GM12864 (cell line): ENCODE measurements around the gene STAT2.
"Not testable (repeated sequence)": the region's sequence is repeated elsewhere in the genome, so short reads cannot be mapped to it uniquely, and the experiment has no call there.

Experiments
- DNase-seq: peaks from one replicate; pipeline ENCODE4 v3.0.0-alpha.2; 2011; ENCODE audit warnings: low read depth
- H3K4me3 ChIP-seq: 2 replicates; pipeline ENCODE4 v1.5.1; 2011; ENCODE audit warnings: mild to moderate bottlenecking, low read depth, low read length, control low read depth
- TF ChIP-seq, protein P1 (sequence below): IDR thresholded peaks from 2 replicates; pipeline ENCODE4 v1.5.1; 2011; ENCODE audit warnings: low read depth, mild to moderate bottlenecking, moderate library complexity, low read length, control low read depth, inconsistent platforms; ENCODE audit errors: missing control alignments

Gene STAT2

DNA sequence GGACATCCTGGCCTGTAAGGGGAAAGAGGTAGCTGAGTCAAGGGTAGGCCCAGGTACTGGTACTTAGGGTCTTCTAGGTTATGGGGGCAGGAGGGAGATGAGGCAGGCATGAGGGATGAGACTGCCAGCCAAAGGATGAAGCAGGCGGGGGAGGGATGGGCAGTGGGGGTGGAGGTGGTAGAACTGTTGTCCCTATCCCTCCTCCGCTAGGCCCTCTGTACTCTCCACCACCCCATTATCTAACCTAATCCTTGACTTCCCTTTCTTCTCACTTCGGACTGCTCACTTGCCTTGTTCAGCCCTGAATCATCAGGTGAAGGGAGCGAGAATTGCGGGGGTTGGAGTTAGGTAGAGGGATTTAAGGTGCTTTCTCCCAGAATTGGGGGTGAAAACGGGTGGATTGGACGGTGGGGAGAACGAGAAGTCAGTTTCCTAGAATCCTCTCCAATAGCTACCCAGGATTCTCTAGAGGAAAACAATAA lies 26.7 kb downstream of the STAT2 start:
- peak overlapping the region; percentile 77 for H3K4me3 ChIP-seq
- TF ChIP-seq, protein P1, sequence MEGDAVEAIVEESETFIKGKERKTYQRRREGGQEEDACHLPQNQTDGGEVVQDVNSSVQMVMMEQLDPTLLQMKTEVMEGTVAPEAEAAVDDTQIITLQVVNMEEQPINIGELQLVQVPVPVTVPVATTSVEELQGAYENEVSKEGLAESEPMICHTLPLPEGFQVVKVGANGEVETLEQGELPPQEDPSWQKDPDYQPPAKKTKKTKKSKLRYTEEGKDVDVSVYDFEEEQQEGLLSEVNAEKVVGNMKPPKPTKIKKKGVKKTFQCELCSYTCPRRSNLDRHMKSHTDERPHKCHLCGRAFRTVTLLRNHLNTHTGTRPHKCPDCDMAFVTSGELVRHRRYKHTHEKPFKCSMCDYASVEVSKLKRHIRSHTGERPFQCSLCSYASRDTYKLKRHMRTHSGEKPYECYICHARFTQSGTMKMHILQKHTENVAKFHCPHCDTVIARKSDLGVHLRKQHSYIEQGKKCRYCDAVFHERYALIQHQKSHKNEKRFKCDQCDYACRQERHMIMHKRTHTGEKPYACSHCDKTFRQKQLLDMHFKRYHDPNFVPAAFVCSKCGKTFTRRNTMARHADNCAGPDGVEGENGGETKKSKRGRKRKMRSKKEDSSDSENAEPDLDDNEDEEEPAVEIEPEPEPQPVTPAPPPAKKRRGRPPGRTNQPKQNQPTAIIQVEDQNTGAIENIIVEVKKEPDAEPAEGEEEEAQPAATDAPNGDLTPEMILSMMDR, result no peak
- DNase-seq, result no peak

DNA sequence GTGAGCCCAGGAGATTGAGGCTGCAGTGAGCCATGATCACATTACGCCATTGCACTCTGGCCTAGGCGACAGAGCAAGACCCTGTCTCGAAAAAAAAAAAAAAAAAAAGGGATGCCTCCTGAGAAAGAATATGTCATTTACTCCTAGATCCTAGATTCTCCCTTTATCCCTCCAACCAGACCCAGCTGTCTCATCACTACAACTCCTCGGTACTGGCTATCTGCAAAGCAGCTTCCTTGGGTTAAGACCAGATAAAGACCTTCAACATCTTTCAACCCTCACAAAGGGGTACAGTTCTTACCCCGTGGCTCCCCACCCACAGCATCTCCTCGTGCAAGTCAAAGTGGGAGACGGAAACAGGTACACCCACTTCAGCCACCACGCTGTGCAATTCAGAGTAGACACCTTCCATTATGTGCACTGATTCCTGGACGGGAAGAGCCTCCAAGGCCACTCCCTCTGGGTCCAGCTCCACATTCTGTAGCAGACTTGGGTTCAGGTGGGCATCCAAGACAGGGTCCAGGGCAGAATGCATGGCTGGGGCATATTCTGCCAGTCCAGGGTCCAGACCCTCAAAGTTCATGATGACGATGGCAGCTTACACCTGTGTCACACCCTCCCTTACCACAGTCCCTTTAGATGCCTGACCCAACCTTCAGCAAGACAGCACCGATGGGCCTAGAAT lies 27.3 kb downstream of the STAT2 start:
- TF ChIP-seq, protein P1, result no peak
- DNase-seq, result no peak
- peak overlapping the region; percentile 77 for H3K4me3 ChIP-seq

DNA sequence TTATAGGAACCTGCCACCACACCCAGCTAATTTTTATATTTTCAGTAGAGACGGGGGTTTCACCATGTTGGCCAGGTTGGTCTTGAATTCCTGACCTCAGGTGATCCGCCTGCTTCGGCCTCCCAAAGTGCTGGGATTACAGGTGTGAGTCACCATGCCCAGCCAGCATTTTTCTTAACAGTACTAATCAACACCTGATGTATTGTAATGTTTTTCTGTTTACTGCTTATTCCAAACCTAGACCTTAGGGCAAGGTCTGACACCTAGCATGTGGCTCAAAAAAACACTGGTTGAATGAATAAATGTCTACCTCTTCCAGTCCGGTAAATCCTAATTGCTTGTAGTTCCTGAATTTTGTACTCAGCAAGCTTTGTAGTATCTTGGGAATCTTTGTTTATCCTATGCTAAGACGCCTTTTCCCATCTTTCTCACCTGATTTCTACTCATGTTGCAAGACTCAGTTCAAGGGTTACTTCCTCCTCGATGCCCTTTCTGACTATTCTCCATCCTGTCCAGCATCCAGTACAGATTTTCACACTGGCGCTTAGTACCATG lies 28.9 kb downstream of the STAT2 start:
- TF ChIP-seq, protein P1, result no peak
- DNase-seq, result no peak
- H3K4me3 ChIP-seq, result no peak overlapping the region

DNA sequence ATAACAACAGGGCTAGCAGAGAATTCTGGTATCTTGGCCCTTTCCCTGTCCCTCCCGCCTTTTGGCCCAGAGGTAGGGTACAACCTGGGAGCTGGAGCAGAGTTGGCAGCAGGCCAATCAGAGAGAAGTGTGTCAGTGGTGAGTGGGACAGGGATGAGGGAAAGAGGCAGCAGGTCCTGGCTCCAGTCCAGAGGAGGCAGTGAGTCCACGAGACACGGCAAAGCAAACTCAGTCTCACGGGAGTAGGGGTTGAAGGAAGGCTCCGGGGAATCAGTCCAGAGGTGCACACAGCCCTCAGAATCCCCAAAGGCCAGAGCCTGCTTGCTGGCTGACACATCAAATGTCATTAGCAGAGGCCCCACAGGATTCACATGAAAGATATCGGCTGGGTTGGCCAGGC lies 33.4 kb downstream of the STAT2 start:
- TF ChIP-seq, protein P1, result no peak
- no peak overlapping the region for H3K4me3 ChIP-seq
- no peak for DNase-seq

DNA sequence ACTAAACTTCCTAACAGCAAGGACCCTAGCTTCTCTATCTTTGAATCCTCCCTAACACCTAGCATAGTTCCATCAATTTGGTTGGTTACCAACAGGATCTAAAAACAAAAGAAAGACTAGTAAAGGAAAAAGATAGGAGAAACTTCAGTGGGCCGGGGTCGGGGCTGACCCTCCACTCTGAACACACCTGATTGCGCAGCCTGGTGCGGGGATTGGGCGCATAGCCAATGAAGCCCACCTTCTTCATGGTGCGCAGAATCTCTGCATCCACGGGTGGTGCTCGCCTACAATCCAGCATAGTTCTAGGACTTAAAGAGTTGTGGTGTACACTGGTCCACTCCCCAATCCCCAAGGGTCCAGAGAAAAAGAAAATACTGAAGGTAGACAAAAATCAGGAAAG lies 33.8 kb downstream of the STAT2 start:
- DNase-seq, result no peak
- TF ChIP-seq, protein P1, result no peak
- H3K4me3 ChIP-seq, result no peak overlapping the region

DNA sequence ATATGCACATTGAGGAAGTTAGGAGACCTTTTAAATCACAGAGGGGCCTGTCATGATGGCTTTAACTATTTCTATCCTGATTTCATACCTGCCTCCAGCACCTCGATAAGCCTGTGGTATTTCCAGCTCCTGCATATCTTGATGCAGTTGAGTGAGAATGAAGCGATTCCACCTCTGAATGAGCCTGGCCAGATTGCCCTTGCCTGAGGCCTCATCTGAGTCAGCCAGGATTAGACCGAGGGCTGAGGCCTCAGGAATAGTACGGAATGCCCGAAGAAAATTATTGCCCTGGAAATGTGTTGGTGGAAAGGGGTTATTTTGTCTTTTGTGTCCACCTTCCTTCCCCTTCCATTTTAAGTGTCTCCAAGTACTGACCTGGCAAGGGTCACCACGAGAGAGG lies 35.7 kb downstream of the STAT2 start:
- no peak overlapping the region for H3K4me3 ChIP-seq
- TF ChIP-seq, protein P1, result no peak
- DNase-seq, result no peak

DNA sequence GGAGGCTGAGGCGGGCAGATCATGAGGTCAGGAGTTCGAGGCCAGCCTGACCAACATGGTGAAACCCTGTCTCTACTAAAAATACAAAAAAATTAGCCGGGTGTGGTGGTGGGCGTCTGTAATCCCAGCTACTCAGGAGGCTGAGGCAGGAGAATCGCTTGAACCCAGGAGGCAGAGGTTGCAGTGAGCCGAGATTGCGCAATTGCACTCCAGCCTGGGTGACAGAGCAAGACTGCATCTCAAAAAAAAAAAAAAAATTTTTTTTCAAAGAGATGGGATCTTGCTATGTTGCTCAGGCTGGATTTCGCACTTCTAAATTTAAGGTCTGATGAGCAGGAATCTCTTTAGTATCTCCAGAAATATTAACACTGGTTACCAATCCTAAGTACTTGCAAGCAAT lies 38.3 kb downstream of the STAT2 start:
- not testable (repeated sequence) for DNase-seq, H3K4me3 ChIP-seq
